Activated CD8-positive, alpha-beta memory T cell treated with anti-CD3 and anti-CD28 coated beads for 1 hour (primary cell): Measurements from ENCODE around the gene GFRA1.
"Not testable (repeated sequence)": the region's sequence is repeated elsewhere in the genome, so short reads cannot be mapped to it uniquely, and the experiment has no call there.

ENCODE experiments used
- DNase-seq, 2 donors: peaks; one replicate each; pipeline ENCODE4 v3.0.0-alpha.2; 2020; ENCODE audit warnings: low read depth in 1 of 2; ENCODE audit errors: extremely low read depth in 1 of 2

Gene GFRA1

GRCh38 chr10:116044801-116045248 lies 228.2 kb downstream of the GFRA1 start:
- no peak for DNase-seq

- DNase-seq, result no peak
Observed at GRCh38 chr10:116043861-116044260, 229.1 kb downstream of the GFRA1 start.

GRCh38 chr10:116043304-116043703 lies 229.7 kb downstream of the GFRA1 start:
- no peak for DNase-seq

- no peak for DNase-seq
Observed at GRCh38 chr10:116041948-116042347, 231.1 kb downstream of the GFRA1 start.

- no peak for DNase-seq
Observed at GRCh38 chr10:116039612-116040011, 233.4 kb downstream of the GFRA1 start.

- no peak for DNase-seq
Observed at GRCh38 chr10:116038259-116038658, 234.7 kb downstream of the GFRA1 start.

GRCh38 chr10:116035406-116035805 lies 237.6 kb downstream of the GFRA1 start:
- not testable (repeated sequence) for DNase-seq

- DNase-seq, result no peak
Observed at GRCh38 chr10:116030576-116030975, 242.4 kb downstream of the GFRA1 start.

GRCh38 chr10:116029826-116030225 lies 243.2 kb downstream of the GFRA1 start:
- no peak for DNase-seq

- no peak for DNase-seq
Observed at GRCh38 chr10:116027355-116027754, 245.7 kb downstream of the GFRA1 start.

- DNase-seq, result no peak
Observed at GRCh38 chr10:116026725-116027124, 246.3 kb downstream of the GFRA1 start.

GRCh38 chr10:116026315-116026714 lies 246.7 kb downstream of the GFRA1 start:
- no peak for DNase-seq

- no peak for DNase-seq
Observed at GRCh38 chr10:116024271-116024878, 248.6 kb downstream of the GFRA1 start.

GRCh38 chr10:116017405-116017804 lies 255.6 kb downstream of the GFRA1 start:
- DNase-seq, result no peak

- no peak for DNase-seq
Observed at GRCh38 chr10:116015583-116016333, 257.2 kb downstream of the GFRA1 start.

- no peak for DNase-seq
Observed at GRCh38 chr10:116014871-116015582, 258.0 kb downstream of the GFRA1 start.

- no peak for DNase-seq
Observed at GRCh38 chr10:116014326-116014725, 258.7 kb downstream of the GFRA1 start.

GRCh38 chr10:116011929-116012328 lies 261.1 kb downstream of the GFRA1 start:
- no peak for DNase-seq

GRCh38 chr10:116007256-116007891 lies 265.6 kb downstream of the GFRA1 start:
- no peak for DNase-seq
